SK-N-SH (cell line): ENCODE data around the gene CES3. TPM values are rescaled to one million over a fixed set of nuclear protein-coding genes. Genes with fewer than 3 reads are reported as not detected.
"Not testable (repeated sequence)": the region's sequence is repeated elsewhere in the genome, so short reads cannot be mapped to it uniquely, and the experiment has no call there.

Experiments
- CTCF ChIA-PET: fragments of 300-600, 350-600 bp; formaldehyde crosslinking; extraction: SDS; loops from one replicate; lab custom pipeline; 2021; lab: Yijun Ruan, JAX
- POLR2A ChIA-PET: fragments of 350-600 bp; sonication (Branson Sonifier 250); formaldehyde crosslinking; extraction: SDS; loops from one replicate; lab custom pipeline; 2020; ENCODE audit warnings: antibody characterized with exemption, inconsistent platforms; lab: Yijun Ruan, JAX
- DNase-seq: peaks from one replicate; pipeline ENCODE4 v3.0.0; 2012
- H2AFZ ChIP-seq: fragments of 200-600 bp; sonication (generic); 2 replicates; pipeline ENCODE4 v1.8.1; 2016; ENCODE audit warnings: antibody characterized with exemption, mild to moderate bottlenecking, low read depth
- H3F3A ChIP-seq: fragments of 200-600 bp; sonication (generic); replicated peaks from 2 replicates; pipeline ENCODE3; 2016; ENCODE audit warnings: antibody characterized with exemption, mild to moderate bottlenecking; ENCODE audit not compliant: insufficient read depth
- H3K27ac ChIP-seq, 2 experiments: fragments of 200-500 bp in 1 of 2; fragments of 200-600 bp in 1 of 2; sonication (Bioruptor generic) in 1 of 2; sonication (generic), shearing (Covaris generic) in 1 of 2; 2 replicates each; pipeline versions ENCODE4 v1.5.1 to v1.6.1; 2014 to 2016; ENCODE audit warnings: low read depth in 2 of 2, inconsistent platforms in 1 of 2, low read length in 1 of 2, mild to moderate bottlenecking in 1 of 2, mixed read lengths in 1 of 2
- H3K27me3 ChIP-seq: fragments of 200-600 bp; sonication (generic), shearing (Covaris generic); 2 replicates; pipeline ENCODE4 v1.6.1; 2016; ENCODE audit warnings: mixed run types; ENCODE audit not compliant: insufficient read depth
- H3K36me3 ChIP-seq, 2 experiments: fragments of 200-500 bp in 1 of 2; fragments of 200-600 bp in 1 of 2; sonication (Bioruptor generic) in 1 of 2; sonication (generic) in 1 of 2; replicated peaks in 1 of 2; 2 replicates each; pipeline versions ENCODE3 to v1.5.1; 2014 to 2016; ENCODE audit warnings: low read length in 1 of 2, mild to moderate bottlenecking in 1 of 2; ENCODE audit not compliant: insufficient read depth in 2 of 2, control insufficient read depth in 1 of 2
- H3K4me1 ChIP-seq, 2 experiments: fragments of 200-500 bp in 1 of 2; fragments of 200-600 bp in 1 of 2; sonication (Bioruptor generic) in 1 of 2; sonication (generic), shearing (Covaris generic) in 1 of 2; 2 replicates each; pipeline versions ENCODE4 v1.5.1 to v1.6.1; 2014 to 2016; ENCODE audit warnings: low read depth in 1 of 2, low read length in 1 of 2, mixed run types in 1 of 2; ENCODE audit not compliant: insufficient read depth in 2 of 2, control insufficient read depth in 1 of 2
- H3K4me2 ChIP-seq: fragments of 200-600 bp; sonication (generic), shearing (Covaris generic); 2 replicates; pipeline ENCODE4 v1.6.1; 2017; ENCODE audit warnings: mixed run types
- H3K4me3 ChIP-seq, 2 experiments: fragments of 200-500 bp in 1 of 2; fragments of 200-600 bp in 1 of 2; sonication (Bioruptor generic) in 1 of 2; sonication (generic), shearing (Covaris generic) in 1 of 2; 2 replicates each; pipeline versions ENCODE4 v1.5.1 to v1.8.1; 2014 to 2016; ENCODE audit warnings: low read depth in 2 of 2, inconsistent platforms in 1 of 2, low read length in 1 of 2, mild to moderate bottlenecking in 1 of 2, mixed read lengths in 1 of 2, moderate library complexity in 1 of 2
- H3K79me2 ChIP-seq: fragments of 200-600 bp; sonication (generic); 2 replicates; pipeline ENCODE4 v1.8.1; 2017; ENCODE audit warnings: mild to moderate bottlenecking; ENCODE audit not compliant: insufficient read depth
- H3K9ac ChIP-seq: fragments of 200-600 bp; sonication (generic); 2 replicates; pipeline ENCODE4 v1.6.1; 2017; ENCODE audit warnings: mixed run types
- H3K9me2 ChIP-seq: fragments of 200-600 bp; sonication (generic); 2 replicates; pipeline ENCODE4 v1.6.1; 2017; ENCODE audit warnings: mixed run types
- H3K9me3 ChIP-seq: fragments of 200-600 bp; sonication (generic); 2 replicates; pipeline ENCODE4 v1.6.1; 2017; ENCODE audit warnings: mixed run types, mild to moderate bottlenecking, moderate library complexity
- H4K20me1 ChIP-seq: fragments of 200-600 bp; sonication (generic); 2 replicates; pipeline ENCODE4 v1.6.1; 2017; ENCODE audit warnings: mild to moderate bottlenecking, mixed run types; ENCODE audit not compliant: insufficient read depth
- CHD2 ChIP-seq: fragments of 150-350 bp; IDR thresholded peaks from 2 replicates; pipeline ENCODE4 v1.6.1; 2018; ENCODE audit warnings: low read length; ENCODE audit not compliant: partially characterized antibody
- EP300 ChIP-seq, 2 experiments: IDR thresholded peaks; 2 replicates each; pipeline versions ENCODE4 v1.4.0 to v1.6.1; 2012; ENCODE audit warnings: borderline replicate concordance in 1 of 2, low read depth in 1 of 2, low read length in 1 of 2
- EZH2phosphoT487 ChIP-seq: fragments of 200-600 bp; sonication (generic); IDR thresholded peaks from 2 replicates; pipeline ENCODE4 v1.6.1; 2017; ENCODE audit warnings: low read depth, mixed run types, mild to moderate bottlenecking, antibody characterized with exemption, moderate library complexity, borderline replicate concordance
- FOSL2 ChIP-seq: IDR thresholded peaks from 2 replicates; pipeline ENCODE4 v1.4.0; 2012; ENCODE audit warnings: low read depth, mild to moderate bottlenecking, moderate library complexity, borderline replicate concordance
- FOXJ3 ChIP-seq: sonication (generic); formaldehyde crosslinking; IDR thresholded peaks from 2 replicates; pipeline ENCODE4 v1.5.1; 2020; ENCODE audit warnings: mild to moderate bottlenecking, missing genetic modification reagents
- FOXM1 ChIP-seq: IDR thresholded peaks from 2 replicates; pipeline ENCODE4 v1.4.0; 2012; ENCODE audit warnings: low read depth, mild to moderate bottlenecking
- GATA2 ChIP-seq: sonication (generic); formaldehyde crosslinking; IDR thresholded peaks from 2 replicates; pipeline ENCODE4 v1.5.0; 2020; ENCODE audit warnings: mild to moderate bottlenecking, missing genetic modification reagents
- JUND ChIP-seq: IDR thresholded peaks from 2 replicates; pipeline ENCODE4 v1.4.0; 2012
- MAX ChIP-seq: IDR thresholded peaks from 2 replicates; pipeline ENCODE4 v1.4.0; 2012; ENCODE audit warnings: low read depth
- NFIC ChIP-seq: IDR thresholded peaks from 2 replicates; pipeline ENCODE4 v1.4.0; 2012; ENCODE audit warnings: borderline replicate concordance
- RAD21 ChIP-seq: IDR thresholded peaks from 2 replicates; pipeline ENCODE4 v1.6.1; 2012; ENCODE audit warnings: mild to moderate bottlenecking, low read length
- RCOR1 ChIP-seq: fragments of 150-350 bp; IDR thresholded peaks from 2 replicates; pipeline ENCODE4 v1.6.1; 2017; ENCODE audit warnings: antibody characterized with exemption, low read length
- RXRA ChIP-seq: IDR thresholded peaks from 2 replicates; pipeline ENCODE4 v1.4.0; 2012; ENCODE audit warnings: low read depth, mild to moderate bottlenecking, borderline replicate concordance
- SIN3A ChIP-seq: IDR thresholded peaks from 2 replicates; pipeline ENCODE4 v1.6.1; 2012; ENCODE audit warnings: low read depth, mild to moderate bottlenecking, low read length, moderate library complexity, borderline replicate concordance
- SMC3 ChIP-seq: IDR thresholded peaks from 2 replicates; pipeline ENCODE4 v1.6.1; 2012; ENCODE audit warnings: low read depth, low read length, improper control_type of control experiment
- TCF12 ChIP-seq: IDR thresholded peaks from 2 replicates; pipeline ENCODE4 v1.4.0; 2012
- USF2 ChIP-seq: fragments of 150-350 bp; IDR thresholded peaks from 2 replicates; pipeline ENCODE4 v1.6.1; 2017; ENCODE audit warnings: antibody characterized with exemption, low read length, low read depth, borderline replicate concordance
- WGBS: methylation state at CpG from one replicate; pipeline ENCODE4 v1.1.6; 2017; ENCODE audit warnings: low lambda C conversion rate; 5-methylcytosine and 5-hydroxymethylcytosine counted together
- polyA plus RNA-seq, 3 experiments: library from polyadenylated mRNA; depleted of rRNA; stranded (reverse); fragments of >200 nt; gene quantifications; 2 replicates each; pipeline ENCODE4 v1.2.3, GENCODE V29; 2012
- TF ChIP-seq, protein P1 (sequence below): IDR thresholded peaks from 2 replicates; pipeline ENCODE4; 2012
- TF ChIP-seq, protein P2 (sequence below): IDR thresholded peaks from 2 replicates; pipeline ENCODE4 v1.4.0; 2012; ENCODE audit warnings: low read depth, borderline replicate concordance

Gene CES3
- polyA plus RNA-seq, 1 of the 3 experiments (the other 2 are of a cell fraction) = 1.4 TPM

DNA sequence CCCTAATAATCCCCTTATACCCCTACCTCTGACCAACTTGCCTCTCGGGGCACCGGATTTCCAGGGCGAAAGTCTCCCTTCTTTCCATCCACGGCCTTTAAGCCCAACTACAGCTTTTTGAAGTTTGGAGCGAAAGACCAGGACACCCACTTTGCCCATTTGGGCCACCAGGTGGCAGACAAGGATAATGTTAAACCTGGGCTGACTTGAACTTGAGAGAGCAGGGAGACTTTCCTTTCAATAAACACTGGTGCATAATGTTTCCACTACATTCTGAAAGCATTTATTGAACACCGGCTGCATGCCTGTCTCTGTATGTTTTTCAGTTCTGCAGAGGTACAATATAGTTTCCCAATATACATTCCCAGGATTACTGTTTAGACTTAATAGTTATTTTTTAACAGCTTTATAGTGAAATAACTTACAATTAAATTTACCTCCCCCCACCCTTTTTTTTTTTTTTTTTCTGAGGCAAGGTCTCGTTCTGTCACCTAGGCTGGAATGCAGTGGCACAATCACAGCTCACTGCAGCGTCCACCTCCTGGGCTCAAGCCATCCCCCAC is 6.9 kb upstream of the CES3 start (continued):
- TF ChIP-seq NFIC = no peak
- peak; percentile 91 for TF ChIP-seq RAD21
- no peak for TF ChIP-seq FOSL2
- TF ChIP-seq SMC3 = peak; percentile 84
- no peak for TF ChIP-seq RCOR1
- TF ChIP-seq USF2 = no peak
- TF ChIP-seq EP300 (IDR thresholded peaks at IDR 0.05; ENCODE audit: borderline replicate concordance in 1 of 2, low read depth in 1 of 2, low read length in 1 of 2) = no peak
- no peak for TF ChIP-seq SIN3A
- TF ChIP-seq CHD2 = no peak
- TF ChIP-seq, protein P1, sequence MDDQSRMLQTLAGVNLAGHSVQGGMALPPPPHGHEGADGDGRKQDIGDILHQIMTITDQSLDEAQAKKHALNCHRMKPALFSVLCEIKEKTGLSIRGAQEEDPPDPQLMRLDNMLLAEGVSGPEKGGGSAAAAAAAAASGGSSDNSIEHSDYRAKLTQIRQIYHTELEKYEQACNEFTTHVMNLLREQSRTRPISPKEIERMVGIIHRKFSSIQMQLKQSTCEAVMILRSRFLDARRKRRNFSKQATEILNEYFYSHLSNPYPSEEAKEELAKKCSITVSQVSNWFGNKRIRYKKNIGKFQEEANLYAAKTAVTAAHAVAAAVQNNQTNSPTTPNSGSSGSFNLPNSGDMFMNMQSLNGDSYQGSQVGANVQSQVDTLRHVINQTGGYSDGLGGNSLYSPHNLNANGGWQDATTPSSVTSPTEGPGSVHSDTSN = no peak
- TF ChIP-seq, protein P2, sequence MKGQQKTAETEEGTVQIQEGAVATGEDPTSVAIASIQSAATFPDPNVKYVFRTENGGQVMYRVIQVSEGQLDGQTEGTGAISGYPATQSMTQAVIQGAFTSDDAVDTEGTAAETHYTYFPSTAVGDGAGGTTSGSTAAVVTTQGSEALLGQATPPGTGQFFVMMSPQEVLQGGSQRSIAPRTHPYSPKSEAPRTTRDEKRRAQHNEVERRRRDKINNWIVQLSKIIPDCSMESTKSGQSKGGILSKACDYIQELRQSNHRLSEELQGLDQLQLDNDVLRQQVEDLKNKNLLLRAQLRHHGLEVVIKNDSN = no peak
- no peak for TF ChIP-seq TCF12
- no peak for TF ChIP-seq FOXM1
- no peak for TF ChIP-seq JUND
- no peak for TF ChIP-seq EZH2phosphoT487
- TF ChIP-seq RXRA = no peak
- TF ChIP-seq FOXJ3 (CRISPR knock-in tag) = no peak
- TF ChIP-seq MAX = no peak
- TF ChIP-seq GATA2 (CRISPR knock-in tag) = no peak

DNA sequence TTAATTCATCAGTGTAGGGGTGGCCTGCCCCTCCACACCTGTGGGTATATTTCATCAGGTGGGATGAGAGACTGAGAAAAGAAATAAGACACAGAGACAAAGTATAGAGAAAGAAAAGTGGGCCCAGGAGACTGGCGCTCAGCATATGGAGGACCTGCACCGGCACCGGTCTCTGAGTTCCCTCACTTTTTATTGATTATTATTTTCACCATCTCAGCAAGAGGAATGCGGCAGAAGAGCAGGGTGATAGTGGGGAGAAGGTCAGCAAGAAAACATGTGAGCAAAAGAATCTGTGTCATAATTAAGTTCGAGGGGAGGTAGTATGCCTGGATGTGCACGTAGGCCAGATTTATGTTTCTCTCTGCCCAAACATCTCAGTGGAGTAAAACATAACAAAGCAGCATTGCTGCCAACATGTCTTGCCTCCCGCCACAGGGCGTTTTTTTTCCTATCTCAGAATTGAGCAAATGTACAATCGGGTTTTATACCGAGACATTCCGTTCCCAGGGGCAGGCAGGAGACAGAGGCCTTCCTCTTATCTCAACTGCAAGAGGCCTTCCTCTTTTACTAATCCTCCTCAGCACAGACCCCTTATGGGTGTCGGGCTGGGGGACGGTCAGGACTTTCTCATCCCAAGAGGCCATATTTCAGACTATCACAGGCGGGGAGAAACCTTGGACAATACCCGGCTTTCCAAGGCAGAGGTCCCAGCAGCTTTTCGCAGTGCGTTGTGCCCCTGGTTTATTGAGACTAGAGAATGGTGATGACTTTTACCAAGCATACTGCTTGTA is 5.5 kb upstream of the CES3 start:
- H2AFZ ChIP-seq, POLR2A ChIA-PET, H4K20me1 ChIP-seq, H3K9me3 ChIP-seq, H3K27ac ChIP-seq, H3K79me2 ChIP-seq, H3K36me3 ChIP-seq, H3K27me3 ChIP-seq, H3K9me2 ChIP-seq, H3K4me3 ChIP-seq, DNase-seq, H3K4me2 ChIP-seq, H3K9ac ChIP-seq, H3F3A ChIP-seq, H3K4me1 ChIP-seq: not testable (repeated sequence)
- CTCF ChIA-PET = interaction anchor here (11.9 kb wide), 1 partner anchor 199 kb away, joined by 82 read pairs; no protein-coding TSS in a partner anchor
- 90% methylated on average over 17 of the region's 17 CpGs for WGBS

- H3K4me1 ChIP-seq, H3K9me3 ChIP-seq, H3K4me2 ChIP-seq, H3F3A ChIP-seq, H3K27me3 ChIP-seq, H3K27ac ChIP-seq, DNase-seq, POLR2A ChIA-PET, H3K4me3 ChIP-seq, H3K79me2 ChIP-seq, H3K9ac ChIP-seq, H4K20me1 ChIP-seq, H2AFZ ChIP-seq, H3K9me2 ChIP-seq, H3K36me3 ChIP-seq: not testable (repeated sequence)
- CTCF ChIA-PET = interaction anchor here (11.9 kb wide), 1 partner anchor 198 kb away, joined by 82 read pairs; no protein-coding TSS in a partner anchor
- WGBS = 82% methylated on average over 1 of the region's 1 CpG
Measured at GRCh38 chr16:66956154-66956457, 5.0 kb upstream of the CES3 start.
